ENCODE results near the gene TMEM171.

Gene TMEM171

GRCh38 chr5:73122875-73123810 lies 2.8 kb downstream of the TMEM171 start:
- no peak for DNase-seq

DNA sequence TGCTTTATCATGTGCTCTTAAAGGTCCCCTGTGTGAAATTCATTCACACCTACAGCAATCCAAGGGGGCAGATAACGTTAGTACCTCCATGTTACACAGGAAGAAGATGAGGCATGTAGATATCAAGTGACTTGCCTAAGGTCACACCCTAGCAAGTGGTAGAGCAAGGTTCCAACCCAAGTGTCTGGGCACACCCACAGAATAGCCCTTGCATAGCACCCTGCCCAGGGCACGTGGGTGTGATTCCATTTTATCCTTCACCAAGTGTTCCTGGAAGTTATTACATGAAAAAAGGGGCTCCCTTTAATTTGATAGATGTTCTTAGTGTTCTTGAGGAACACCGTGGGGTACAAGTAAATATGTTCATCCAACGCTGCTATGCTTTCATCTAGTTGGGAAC lies 4.9 kb downstream of the TMEM171 start:
- no peak for DNase-seq

DNA sequence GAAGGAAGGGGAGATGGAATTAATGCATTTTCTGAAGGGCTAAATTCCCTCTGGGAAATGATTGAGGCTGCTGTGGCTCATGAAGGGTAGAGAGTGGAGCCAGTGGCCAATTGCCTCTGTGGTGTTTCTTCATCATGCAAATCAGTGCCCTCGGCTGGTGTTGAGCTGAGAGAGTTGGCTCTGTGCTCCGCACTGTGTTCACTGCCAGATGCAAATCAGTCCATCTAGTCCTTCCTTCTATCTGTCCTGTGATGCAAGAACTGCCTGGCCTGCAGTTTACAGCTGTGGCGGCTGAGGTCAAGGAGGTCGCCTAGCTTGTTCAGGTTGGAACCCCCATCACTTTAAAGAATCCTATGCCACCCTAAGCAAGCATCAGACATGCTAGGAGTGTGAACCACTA lies 6.0 kb downstream of the TMEM171 start:
- DNase-seq, result no peak

DNA sequence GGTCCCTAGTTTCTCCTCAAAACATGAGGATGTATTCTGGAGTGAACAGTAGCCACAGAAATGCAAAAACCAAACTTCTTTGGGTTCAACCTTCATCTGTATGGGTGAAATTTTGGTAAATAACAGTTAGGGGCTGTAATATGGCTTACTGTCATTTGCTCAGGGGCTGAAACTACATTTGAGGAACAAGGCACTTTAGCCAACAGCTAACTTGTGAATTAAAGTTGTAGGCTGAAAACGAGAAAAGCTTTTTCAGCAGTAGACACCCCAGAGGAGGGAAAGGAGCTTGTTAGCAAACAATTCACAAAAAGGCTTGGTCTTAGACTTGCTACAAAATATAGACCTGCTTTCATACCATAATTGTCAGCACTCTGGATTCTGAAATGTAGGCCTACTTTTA lies 6.6 kb downstream of the TMEM171 start:
- no peak for DNase-seq

- no peak for DNase-seq
Observed at GRCh38 chr5:73129143-73129542, 8.8 kb downstream of the TMEM171 start.

- no peak for DNase-seq
Observed at GRCh38 chr5:73130811-73131210, 10.4 kb downstream of the TMEM171 start.

DNA sequence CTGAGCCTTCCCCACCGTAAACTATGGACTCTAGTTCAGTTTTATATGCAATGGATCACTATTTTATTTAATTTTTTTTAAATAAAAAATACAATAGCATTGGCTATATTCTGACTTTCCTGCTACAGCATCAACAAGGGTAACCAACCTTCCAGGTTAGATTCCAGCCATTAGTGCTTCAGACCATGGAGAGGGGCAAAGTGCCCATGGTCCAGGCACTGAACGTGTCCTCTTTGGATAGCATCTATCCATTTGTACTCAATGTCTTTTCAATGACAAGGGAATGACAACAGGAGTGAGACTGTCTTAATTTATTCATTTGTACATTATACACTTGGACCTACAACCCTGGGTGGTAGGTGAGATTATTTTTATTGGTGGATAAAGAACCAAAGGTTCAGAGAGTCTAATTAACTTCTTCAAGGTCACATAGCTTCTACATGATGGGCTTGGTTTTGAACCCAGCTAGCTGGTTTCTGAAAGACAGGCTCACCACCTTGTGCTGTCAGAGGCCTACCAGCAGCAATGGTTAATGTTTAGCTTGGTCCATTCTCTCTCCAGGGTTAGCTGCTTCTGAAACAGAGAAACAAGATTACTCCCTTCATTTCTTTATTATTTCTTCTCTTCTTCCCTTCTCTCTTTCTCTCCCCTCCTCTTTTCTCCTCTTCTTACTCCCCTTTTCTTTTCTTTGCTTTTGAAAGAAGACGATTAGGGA lies 11.5 kb downstream of the TMEM171 start:
- DNase-seq, result no peak

DNA sequence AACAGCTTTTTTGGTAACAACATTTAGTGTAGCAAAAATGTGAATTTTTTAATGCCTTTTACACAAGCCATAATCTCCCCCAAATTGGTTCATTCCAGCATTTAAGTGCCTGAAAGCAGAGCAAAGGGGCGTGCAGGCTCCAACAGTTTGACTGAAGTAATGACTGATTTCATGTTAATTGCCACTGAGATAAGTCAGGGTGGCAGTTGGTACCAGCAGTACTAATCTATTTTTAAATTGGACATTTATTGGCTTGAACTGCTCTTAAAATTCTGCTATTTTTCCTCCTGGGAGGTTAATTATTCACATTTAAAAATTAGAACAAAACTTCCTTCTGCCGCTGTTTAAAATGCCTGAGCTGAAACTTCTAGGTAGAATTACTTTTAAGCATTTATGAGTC lies 12.4 kb downstream of the TMEM171 start:
- no peak for DNase-seq

GRCh38 chr5:73135021-73135420 lies 14.6 kb downstream of the TMEM171 start:
- DNase-seq, result no peak

DNA sequence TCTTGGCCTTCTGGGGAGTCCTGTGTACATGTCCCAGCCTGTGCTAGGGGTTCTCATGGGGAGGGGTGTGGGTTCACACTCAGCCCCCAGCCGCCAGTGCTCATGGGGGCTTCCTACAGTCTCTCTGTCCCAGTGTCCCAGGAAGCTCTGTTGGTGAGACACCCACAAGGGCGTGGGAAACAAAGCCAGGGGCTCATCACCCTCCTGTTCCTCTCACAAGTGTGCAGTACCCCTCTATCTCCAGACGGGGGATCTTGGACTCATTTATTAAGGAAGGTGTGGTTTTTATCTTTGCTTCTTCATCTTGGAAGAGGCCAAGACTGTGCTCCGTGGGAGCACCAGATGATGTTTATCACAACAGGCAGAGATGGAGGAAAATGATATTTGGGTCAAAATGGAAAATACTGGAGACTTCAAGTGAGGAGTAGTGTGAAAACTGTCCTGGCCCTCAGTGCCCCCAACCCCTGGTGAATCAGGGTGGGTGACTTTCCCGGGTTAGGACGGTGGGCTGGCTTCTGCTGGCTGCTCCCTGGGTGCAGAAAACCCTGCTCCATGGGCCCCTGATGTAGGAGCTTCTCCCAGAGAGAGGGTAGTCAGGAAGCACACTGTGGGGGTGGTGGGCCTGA lies 15.2 kb downstream of the TMEM171 start:
- no peak for DNase-seq

- no peak for DNase-seq
Observed at GRCh38 chr5:73136055-73136562, 15.7 kb downstream of the TMEM171 start.

DNA sequence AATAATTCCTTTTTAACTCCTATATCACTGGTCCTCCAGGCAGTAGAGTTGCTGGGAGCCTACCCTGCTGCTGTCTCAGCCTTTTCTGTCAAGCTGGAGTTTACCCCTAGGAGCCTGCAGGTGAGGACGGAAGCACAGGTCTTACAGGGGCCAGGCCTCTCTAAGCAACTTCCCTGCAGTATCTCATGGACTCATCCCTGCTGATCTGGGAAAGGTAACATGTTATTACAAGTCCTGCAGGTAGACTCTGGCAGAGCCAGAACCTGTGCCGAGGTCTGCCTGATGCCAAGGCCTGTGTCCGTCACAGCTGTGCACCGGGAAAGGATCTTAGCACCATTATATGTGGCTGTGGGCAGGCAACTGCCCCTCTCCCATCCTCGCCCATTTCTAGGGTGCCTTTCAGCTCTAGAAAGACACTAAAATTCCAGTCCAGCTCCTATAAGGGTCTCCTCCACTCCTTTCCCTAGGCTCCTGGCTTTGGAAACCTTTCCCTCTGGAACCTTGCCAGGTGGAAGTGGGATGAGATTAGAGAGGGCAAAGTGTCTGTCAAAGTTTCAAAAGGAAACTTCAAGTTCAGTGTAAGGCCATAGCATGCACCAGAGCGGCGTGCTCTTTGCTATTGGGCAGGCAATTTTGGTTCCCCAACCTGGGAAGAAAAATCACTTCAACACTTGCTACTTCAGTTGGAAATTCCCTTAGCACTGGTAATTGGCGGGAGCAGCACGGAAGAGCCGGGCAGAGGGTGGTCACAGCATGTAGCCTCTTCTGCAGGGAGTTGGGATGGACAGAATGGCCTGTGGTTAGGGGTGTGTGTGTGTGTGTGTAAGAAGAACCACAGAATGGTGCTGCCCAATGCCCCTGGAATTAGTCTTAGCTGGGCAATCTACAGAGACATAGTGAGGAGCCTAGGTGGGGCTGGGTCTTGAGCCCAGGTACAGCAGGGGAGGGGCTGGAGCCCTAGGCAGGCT lies 17.5 kb downstream of the TMEM171 start:
- no peak for DNase-seq

GRCh38 chr5:73139485-73139884 lies 19.1 kb downstream of the TMEM171 start:
- no peak for DNase-seq

GRCh38 chr5:73140801-73141200 lies 20.4 kb downstream of the TMEM171 start:
- DNase-seq, result no peak

GRCh38 chr5:73142035-73142434 lies 21.7 kb downstream of the TMEM171 start:
- no peak for DNase-seq

GRCh38 chr5:73143716-73144115 lies 23.3 kb downstream of the TMEM171 start:
- DNase-seq, result no peak

DNA sequence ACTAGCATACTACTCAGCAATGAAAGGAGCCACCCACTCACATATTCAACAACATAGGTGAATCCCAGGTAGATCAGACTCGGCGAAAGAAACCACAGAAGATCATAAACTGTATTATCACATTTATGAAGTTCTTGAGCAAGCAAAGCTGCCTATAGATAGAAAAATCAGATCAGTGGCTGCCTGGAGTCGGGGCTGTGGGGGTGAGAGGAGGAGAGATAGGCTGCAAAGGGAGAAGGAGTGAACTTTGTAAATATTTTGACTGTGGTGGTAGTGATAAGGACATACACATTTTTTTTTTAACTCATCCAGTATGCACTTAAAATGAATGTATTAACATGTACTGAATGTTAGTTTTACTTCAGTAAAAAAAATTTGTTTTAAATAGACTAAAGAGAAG lies 29.2 kb downstream of the TMEM171 start:
- DNase-seq, result no peak

DNA sequence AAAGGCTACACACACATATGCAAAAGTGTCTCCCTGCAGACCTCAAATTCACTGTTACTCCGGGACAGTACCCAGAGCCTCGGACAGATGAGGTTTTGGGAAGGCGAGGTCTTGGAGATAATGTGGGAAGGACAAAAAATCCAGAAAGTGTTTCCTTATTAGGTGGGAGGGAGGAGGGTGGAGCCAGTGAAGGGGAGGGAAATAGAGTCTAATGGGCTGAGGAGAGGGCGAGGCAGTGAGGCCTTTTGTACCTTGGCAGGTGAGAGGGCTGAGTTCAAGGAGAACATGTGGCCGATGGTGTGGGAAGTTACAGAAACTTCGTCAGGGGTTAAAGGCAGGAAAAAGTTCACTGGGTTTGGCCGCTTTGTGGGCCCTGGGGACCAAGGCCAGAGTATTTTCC lies 30.5 kb downstream of the TMEM171 start:
- DNase-seq, result no peak

- DNase-seq, result no peak
Observed at GRCh38 chr5:73151766-73152410, 31.5 kb downstream of the TMEM171 start.

- DNase-seq, result no peak
Observed at GRCh38 chr5:73152411-73153388, 32.3 kb downstream of the TMEM171 start.

DNA sequence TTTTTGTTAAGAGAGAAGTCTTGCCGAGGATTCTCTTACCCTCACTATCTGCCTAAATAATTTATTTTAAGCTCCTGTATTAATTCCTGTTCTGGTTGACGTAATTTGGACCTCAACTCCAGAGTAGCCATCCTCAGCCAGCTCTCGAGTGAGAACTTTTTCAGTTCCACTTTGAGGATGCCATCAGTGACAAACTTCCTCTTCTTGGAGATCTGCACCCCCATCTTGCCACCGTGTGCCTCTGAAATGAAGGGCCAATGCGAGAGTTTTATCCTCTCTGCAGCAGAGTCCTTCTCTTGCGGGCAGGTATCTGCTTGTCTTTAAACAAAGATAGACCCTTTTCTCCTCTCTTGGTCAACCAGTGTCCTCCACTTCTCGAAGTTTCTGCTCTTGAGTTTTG lies 33.1 kb downstream of the TMEM171 start:
- DNase-seq, result no peak
